CD4-positive, alpha-beta T cell treated with Interleukin-10 for 1 hour (primary cell): ENCODE data around the gene FNDC3A.
A peak's percentile ranks its signal among the peaks of the same experiment; 100 is the strongest.

ENCODE experiments used
- DNase-seq: peaks from one replicate; pipeline ENCODE4 v3.0.0-alpha.2; 2020

The FNDC3A gene

DNA sequence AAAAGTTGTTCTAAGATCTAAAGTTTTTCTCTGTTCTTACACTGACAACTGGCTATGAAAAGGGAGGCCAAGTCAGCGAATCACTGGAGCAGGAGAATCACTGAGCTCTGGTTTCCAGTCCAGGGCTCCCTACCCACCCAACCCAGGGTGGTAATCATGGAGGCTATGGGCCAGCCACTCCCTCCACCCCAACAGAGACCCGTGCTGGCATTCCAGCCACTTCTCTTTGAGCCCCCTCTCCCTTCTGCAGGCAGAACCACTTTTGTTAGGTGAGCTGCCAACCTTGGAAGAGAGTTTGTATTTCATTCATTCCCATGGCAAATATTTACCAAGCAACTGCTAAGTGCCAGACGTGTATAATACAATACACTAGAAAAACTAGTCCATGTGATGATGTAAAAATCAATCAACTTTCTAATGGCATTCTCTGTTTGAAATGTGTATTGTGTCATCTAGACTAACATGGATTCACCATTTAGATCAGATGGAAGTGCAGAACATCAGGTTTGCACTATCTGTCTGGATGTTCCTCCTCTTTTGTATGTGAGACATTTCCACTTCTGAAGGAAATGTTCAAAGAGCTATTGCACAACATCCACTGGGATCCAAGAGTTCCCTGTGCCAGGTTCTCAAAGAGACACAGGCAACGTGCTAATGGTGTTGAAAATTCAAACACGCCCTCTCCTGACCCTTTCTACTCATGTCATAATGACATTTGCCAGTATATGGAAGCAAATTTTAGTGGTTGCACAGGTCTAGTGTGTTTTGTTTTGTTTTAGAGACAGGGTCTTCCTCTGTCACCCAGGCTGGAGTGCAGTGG, 249.7 kb downstream of the FNDC3A start:
- no peak for DNase-seq

DNA sequence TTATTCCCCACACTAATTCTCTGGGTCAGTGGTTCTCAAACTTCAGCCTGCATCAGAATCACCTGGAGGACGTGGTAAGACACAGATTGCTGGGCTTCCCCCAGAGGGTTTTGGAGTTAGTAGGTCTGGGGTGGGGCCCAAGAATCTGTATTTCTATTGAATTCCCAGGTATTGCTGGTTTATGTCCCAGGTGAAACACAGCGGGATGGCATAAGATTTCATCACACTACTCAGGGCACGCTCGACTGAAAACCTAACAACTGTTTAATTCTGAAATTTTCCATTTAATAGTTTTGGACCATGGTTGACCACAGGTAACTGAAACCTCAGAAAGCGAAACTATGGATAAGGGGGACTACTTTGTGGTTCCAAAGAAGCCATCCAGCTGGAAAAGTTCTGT, 250.9 kb downstream of the FNDC3A start:
- no peak for DNase-seq

DNA sequence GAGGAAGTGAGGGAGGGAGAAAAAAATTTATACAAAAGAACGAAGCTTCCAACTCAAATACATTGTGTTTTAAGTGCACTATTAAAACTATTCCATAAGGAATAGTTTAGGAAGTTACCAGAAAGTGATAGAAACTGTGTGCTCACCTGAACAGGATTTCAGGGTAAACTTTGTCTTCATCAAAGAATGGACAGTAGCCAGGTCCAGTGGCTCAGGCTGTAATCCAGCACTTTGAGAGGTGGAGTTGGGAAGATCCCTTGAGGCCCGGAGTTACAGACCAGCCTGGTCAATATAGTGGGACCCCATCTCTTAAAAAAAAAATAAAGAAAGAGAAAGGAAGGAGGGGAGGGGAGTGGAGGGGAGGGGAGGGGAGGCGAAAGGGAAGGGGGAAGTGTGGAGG, 259.0 kb downstream of the FNDC3A start:
- DNase-seq = no peak

DNA sequence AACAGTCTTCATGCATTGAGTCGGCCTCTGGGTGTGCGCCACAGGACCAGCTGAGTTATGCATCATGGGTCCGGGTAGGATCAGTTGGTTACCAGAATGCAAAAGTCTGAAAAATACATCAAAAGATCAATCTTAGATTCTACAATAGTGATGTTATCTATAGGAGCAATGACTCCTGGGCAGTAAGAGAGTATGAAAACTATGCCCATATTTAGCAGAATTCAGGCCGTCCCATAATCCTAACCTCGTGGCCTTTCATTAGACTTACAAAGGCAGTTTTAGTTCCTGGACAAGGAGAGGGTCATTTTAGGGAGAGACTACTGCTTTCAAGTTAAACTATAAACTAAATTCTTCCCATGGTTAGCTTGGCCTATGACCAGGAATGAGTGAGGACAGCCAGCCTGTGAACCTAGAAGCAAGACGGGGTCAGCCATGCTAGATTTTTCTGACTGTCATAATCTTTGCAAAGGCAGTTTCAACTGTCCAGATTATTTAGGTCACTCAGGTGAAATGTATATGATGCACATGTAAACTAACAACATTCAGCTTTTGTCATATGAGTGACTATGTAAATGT, 260.2 kb downstream of the FNDC3A start:
- DNase-seq = no peak

DNA sequence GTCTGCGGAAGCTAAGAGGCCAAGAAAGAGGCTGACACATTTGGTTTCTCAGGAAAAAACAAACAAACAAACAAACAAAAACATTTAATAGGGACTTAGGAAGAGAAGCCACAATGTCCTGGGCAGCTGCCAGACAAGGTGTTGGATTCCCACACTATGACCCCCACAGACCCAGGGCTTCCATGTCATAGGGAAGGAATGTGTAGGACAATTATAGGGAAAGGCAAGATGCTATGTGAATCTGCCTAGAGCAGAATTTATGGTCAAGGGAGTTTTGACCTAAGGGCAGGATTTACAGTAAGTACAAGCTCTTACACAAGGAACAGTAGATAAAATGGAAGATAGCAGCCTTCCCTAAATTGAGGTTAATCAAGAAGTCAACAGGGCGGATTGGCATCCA, 262.9 kb downstream of the FNDC3A start:
- DNase-seq = no peak

DNA sequence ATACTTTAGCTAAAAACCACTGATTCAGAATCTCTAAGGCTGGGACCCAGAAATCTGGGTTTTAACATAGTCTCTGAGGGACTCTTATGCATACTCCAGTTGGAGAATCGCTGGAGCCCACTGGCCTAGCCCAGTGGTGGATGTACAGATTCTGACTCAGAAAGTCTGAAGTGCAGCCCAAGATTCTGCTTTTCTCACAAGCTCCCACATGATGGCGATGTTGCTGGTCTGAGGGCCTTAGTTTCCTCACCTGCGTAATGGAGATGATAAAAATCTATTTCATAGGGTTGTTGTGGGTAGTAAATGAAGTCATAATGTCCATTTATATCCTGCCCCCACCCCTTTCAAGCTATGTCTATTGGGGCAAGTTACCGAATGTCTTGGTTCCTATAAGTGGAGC, 264.3 kb downstream of the FNDC3A start:
- DNase-seq = peak; percentile 63

DNA sequence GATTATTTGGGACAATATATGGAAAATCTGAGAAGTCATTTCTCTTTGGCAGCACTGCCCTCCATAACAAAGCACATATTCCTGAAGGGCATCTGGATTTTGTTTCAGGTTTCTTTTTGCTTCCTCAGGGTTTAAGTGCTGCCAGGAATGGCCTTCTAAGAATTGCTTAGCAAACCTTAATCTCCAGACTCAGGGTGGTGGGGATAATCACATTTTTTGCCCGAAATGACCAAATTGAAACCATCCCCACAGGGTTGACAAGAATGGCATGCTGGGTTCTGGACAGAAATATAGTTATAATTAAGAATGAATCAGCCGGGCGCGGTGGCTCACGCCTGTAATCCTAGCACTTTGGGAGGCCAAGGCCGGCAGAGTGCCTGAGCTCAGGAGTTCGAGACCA, 265.6 kb downstream of the FNDC3A start:
- DNase-seq = no peak

DNA sequence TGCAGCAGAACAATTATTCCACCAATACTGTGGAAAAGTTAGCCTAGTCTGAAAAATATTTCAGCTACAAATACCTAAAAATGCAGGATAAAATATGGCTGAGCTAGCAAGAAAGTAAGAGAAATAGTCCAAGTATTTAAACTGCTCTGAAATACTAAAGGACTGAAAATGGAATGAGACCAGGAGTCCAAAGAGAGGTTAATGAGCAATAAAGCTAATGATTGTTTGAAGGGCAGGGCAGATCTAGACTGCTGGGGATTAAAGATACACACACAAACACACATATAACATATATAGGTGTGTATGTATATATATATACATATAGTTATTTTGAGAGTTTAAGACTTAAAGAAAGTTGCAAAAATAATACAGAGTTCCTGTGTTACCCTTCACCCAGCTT, 269.4 kb downstream of the FNDC3A start:
- no peak for DNase-seq

DNA sequence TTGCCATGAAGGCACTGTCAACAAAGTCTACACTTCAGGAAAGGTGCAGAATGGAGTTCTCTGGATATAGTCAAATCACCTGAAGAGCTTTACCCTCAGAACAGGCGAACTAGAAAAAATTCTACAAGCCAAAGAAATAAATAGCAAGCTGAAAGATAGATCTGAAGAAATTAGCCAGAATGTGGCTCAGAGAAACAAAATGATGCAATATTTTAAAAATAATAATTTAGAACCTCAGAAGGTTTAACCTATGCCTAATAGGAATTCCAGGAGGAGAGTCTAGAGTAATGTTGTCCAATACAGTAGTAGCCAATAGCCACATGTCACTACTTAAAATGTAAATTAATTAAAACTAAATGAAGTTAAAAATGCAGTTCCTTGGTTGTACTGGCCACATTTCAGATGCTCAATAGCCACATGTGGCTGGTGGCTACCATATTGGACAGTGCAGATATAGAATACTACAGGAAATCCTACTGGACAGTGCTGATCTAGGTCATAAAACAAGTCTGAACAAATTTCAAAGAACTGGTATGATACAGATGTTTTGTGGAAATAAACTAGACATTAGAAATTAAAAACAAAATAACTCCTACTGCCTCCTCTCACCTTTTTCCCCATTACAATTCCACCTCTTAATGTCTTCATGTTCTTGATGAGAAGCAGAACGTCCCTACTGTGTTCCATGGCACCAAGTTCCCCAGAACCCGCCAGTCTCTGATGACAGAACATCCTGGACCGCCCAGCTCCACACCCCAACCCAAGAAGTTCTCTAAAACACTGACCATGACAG, 271.3 kb downstream of the FNDC3A start:
- DNase-seq = no peak

DNA sequence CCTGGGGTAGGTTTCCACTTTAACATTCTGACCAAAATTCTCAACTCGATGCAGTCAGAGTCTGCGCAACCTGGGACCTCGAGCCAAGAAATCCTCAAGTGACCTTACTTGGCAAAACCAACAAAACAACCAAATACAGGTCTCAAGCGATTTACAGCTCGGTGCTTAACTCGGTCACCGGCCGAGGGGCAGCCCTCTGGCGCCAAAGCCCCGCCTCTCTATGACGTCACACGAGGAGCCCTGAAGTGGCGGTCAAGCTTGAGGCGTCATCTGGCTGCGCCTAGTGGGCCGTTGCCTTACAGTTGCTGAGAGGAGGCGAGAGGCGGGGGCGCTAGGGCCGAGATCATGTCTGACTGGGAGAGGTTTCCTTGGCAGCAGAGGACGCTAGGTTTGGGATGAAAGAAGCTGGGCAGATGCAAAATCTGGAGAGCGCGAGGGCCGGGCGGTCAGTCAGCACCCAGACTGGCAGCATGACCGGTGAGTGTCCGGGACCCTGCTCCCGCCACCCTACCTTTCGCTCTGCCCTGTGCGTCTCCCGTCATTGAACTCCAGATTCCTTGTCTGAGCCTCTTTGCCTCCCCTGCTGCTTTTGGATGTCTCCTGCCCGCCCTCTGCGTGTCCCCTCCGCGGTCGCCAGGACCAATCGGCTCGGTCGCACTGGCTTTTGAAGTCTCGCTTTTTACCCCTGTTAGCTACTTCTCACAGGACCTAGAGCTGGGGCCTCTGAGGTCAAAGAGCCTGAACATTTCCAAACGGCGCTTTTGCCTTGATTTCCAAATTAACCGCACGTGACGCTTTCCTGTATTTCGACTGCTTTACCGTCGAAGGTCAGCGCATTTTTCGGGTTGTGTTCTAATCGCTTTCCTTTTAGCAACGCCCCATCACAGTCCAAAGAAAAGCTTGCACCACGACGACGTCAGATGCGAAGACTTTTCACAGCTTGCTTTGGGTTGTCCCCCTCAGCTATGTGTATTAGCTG, 272.2 kb downstream of the FNDC3A start, which contains the start of gene CDADC1:
TSS of gene CDADC1 (plus strand) at position 283 of the 979 bp plus-strand sequence. CDS start at position 396, 113 bp downstream.
- DNase-seq = peak; percentile 94

DNA sequence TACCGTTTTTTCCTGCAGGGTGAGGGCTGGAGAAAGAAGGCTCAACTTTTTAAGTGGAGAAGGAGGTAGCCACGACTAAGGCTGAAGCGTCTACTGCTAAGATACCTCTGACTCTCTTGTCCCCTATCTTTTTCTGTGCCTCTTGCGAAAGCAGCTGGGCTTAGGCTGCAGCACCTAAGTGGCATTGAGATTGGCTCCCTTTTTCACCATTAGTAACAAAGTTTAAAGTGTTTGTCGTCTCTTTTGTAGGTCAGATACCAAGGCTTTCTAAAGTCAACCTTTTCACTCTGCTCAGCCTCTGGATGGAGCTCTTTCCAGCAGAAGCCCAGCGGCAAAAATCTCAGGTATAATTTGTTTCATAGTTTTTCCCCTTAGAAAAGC, 272.9 kb downstream of the FNDC3A start:
- no peak for DNase-seq

DNA sequence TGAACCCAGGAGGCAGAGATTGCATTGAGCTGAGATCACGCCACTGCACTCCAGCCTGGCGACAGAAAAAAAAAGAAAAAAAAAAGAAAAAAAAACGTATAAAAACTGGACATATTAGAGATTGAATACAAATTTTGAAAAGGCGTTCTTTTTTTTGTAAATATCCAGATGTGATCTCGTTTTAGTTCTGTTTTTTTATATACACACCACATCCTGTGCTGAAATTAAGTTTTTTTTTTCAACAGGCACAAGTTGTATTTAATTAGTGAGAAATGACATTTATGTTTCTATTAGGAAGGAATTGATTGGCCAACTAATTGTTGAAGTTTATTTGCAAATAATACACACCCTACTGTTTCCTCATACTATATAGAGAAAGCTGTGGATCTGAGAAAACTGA, 275.6 kb downstream of the FNDC3A start:
- no peak for DNase-seq

DNA sequence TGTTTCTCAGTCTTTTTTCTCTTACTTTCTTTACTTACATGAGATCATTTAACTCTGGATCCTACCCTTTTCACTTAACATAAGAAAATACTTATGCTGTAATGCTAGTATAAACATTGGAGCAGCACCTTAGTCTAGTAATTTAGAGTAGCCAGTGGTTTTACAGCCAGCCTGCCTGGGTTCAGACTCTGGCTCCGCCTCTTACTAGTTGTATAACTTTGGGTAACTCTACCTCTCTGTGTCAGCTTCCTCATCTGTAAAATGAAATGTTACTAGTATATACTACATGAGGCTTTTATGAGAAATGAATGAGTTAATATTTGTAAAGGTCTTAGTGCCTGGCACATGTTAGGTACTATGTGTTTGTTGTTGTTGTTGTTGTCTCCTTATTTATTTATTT, 277.6 kb downstream of the FNDC3A start:
- DNase-seq = peak; percentile 10

DNA sequence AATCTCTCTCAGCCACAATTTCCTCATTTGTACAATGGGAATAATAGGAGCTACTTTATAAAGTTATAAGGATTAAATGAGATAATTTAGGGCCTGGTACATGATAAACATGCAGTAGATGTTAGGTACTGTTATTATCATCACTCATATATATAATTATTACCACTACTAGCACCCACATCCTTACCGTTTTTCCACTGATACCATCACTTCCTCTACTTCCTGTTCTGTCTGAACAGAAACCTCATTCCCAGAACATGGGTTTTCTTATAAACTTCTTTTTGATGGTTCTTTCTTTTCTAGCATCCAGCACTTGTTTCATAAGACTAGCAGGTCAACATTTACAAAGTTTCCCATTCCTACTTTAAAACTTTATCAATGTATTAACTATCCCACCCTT, 278.3 kb downstream of the FNDC3A start:
- peak; percentile 21 for DNase-seq

DNA sequence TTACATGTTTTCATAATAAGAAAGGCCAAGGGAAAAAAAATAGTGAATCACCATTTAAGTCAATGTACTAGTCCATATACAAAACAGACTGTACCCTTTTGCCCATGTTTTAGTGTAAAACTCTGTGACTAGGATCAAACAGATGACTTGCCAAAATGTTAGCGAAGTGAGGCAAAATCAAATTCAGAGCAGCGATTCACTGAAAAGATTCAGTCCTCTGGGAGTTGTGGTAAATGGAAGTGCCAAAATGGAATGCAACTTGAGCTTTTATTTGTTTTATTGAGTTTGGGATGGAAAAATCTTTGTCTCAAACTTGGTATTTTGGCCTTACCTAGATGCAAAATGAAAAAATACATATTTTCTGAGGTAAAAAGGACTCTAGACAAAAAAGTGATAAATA, 281.1 kb downstream of the FNDC3A start:
- no peak for DNase-seq

DNA sequence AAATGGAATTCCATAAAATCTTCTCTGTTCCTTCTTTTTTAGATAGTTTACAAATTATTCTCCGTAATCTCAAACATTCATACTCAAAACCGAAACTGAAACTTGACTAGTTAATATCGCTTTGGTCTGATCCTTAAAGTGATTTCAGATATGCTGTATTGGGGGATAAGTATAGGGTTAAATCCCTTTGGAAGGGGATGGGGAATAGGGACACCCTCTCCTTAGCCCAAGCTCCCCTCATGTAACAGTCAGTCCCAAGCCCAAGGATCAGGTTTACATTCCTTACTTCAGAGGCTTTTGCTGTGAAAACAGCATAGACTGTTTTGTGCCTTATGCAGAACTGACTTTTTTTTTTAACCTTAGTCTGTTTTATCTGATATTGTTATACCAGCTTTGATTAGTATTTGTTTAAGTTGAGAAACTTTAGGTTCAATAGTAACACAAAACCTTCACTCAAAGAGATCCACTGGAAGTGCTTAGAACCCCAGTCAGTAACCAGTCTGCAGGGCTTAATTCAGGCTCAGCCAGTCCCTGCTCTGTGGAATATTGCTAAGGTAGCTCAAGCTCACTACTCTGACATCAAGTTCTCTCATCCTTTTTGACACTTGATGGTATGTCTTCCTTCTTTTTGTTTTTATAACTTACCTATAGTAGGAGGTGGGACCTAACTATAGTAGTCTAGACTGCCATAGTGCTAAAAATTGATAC, 282.5 kb downstream of the FNDC3A start:
- peak; percentile 42 for DNase-seq
